HCT116 (cell line): Measurements from ENCODE around the gene HS3ST2.

Source experiments
- CTCF ChIP-seq, 3 experiments: fragments of 200-600 bp in 1 of 3; sonication (generic) in 1 of 3; IDR thresholded peaks in 2 of 3; conservative IDR thresholded peaks in 1 of 3; 2 replicates each; pipeline ENCODE4 v1.5.1; 2012 to 2017; ENCODE audit warnings: low read depth in 2 of 3, low read length in 2 of 3, antibody characterized with exemption in 1 of 3, borderline replicate concordance in 1 of 3, control low read depth in 1 of 3, mild to moderate bottlenecking in 1 of 3, mixed read lengths in 1 of 3, mixed run types in 1 of 3, moderate library complexity in 1 of 3; ENCODE audit not compliant: insufficient read depth in 1 of 3
- EZH2 ChIP-seq: fragments of 200-600 bp; sonication (generic); IDR thresholded peaks from 2 replicates; pipeline ENCODE4 v1.6.1; 2017; ENCODE audit warnings: antibody characterized with exemption, mixed run types
- EZH2phosphoT487 ChIP-seq: fragments of 200-600 bp; IDR thresholded peaks from 2 replicates; pipeline ENCODE4 v1.6.1; 2018; ENCODE audit warnings: antibody characterized with exemption, borderline replicate concordance
- POLR2A ChIP-seq: IDR thresholded peaks from 2 replicates; pipeline ENCODE4 v1.7.0; 2011; ENCODE audit warnings: borderline replicate concordance; ENCODE audit not compliant: insufficient read depth, insufficient read length; ENCODE audit errors: extremely low read depth
- RAD21 ChIP-seq: IDR thresholded peaks from 2 replicates; pipeline ENCODE4 v1.6.1; 2012; ENCODE audit warnings: low read depth, mild to moderate bottlenecking
- TCF7L2 ChIP-seq: IDR thresholded peaks from 2 replicates; pipeline ENCODE4 v1.7.0; 2011; ENCODE audit warnings: borderline replicate concordance, inconsistent platforms; ENCODE audit not compliant: insufficient read depth, insufficient read length; ENCODE audit errors: extremely low read depth
- YY1 ChIP-seq: IDR thresholded peaks from 2 replicates; pipeline ENCODE4 v1.6.1; 2011; ENCODE audit warnings: low read length, low read depth, moderate library complexity, mild to moderate bottlenecking; ENCODE audit not compliant: insufficient replicate concordance; ENCODE audit errors: extremely low read depth
- ZNF274 ChIP-seq: fragments of 200-500 bp; sonication (Bioruptor generic); IDR thresholded peaks from 2 replicates; pipeline ENCODE4 v1.6.1; 2014; ENCODE audit warnings: mild to moderate bottlenecking, low read depth, low read length, inconsistent platforms

- TF ChIP-seq TCF7L2 (no peak), YY1 (no peak), CTCF (IDR thresholded peaks at IDR 0.05 in 2 of 3, conservative IDR thresholded peaks at IDR 0.05 in 1 of 3; ENCODE audit: borderline replicate concordance in 1 of 3, insufficient read depth in 1 of 3, low read depth in 2 of 3, low read length in 2 of 3) (no peak), EZH2phosphoT487 (no peak), EZH2 (no peak), ZNF274 (no peak), RAD21 (no peak), POLR2A (no peak)
Observed at GRCh38 chr16:22838681-22839080, 24.7 kb downstream of the HS3ST2 start.
